BJ (cell line): ENCODE measurements around the gene CACNA2D4. TPM values are rescaled to one million over a fixed set of nuclear protein-coding genes. Genes with fewer than 3 reads are reported as not detected.

ENCODE experiments used
- CTCF ChIA-PET: fragments of 350-600 bp; formaldehyde crosslinking; extraction: SDS; loops from one replicate; lab custom pipeline; 2021; ENCODE audit warnings: antibody characterized with exemption, inconsistent platforms; lab: Yijun Ruan, JAX
- POLR2A ChIA-PET: fragments of 300-600 bp; sonication (Branson Sonifier 250); formaldehyde crosslinking; extraction: SDS; loops from one replicate; lab custom pipeline; 2021; ENCODE audit warnings: antibody characterized with exemption; lab: Charles Lee
- DNase-seq: peaks from one replicate; pipeline ENCODE4 v3.0.0-alpha.2; 2011; ENCODE audit warnings: low read depth
- H3K27me3 ChIP-seq: 2 replicates; pipeline ENCODE4 v1.6.0; 2011; ENCODE audit warnings: low read length; ENCODE audit not compliant: control insufficient read depth, insufficient read depth
- H3K36me3 ChIP-seq: 2 replicates; pipeline ENCODE4 v1.5.1; 2011; ENCODE audit warnings: low read length; ENCODE audit not compliant: control insufficient read depth, insufficient read depth
- H3K4me3 ChIP-seq: 2 replicates; pipeline ENCODE4 v1.5.1; 2011; ENCODE audit warnings: low read depth, mild to moderate bottlenecking, control low read depth, low read length
- CTCF ChIP-seq: IDR thresholded peaks from 2 replicates; pipeline ENCODE4 v1.5.1; 2011; ENCODE audit warnings: low read depth, mild to moderate bottlenecking, control low read depth, inconsistent platforms, low read length, moderate library complexity; ENCODE audit not compliant: insufficient read depth
- polyA plus RNA-seq: library from polyadenylated mRNA; depleted of rRNA; stranded (reverse); fragments of >200 nt; gene quantifications from 2 replicates; pipeline ENCODE4 v1.2.3, GENCODE V29; 2011

Gene CACNA2D4
- polyA plus RNA-seq, 1 experiment: 0.39 TPM

- TF ChIP-seq CTCF: no peak
- H3K4me3 ChIP-seq: no peak overlapping the region
- no peak for DNase-seq
- no peaks in the 10 kb centered on the region for H3K36me3 ChIP-seq
- POLR2A ChIA-PET: no interaction called here
- H3K27me3 ChIP-seq: peaks cover 35% of the 10 kb centered on the region
- CTCF ChIA-PET: no interaction called here
Observed at GRCh38 chr12:1848146-1848545, 70.3 kb downstream of the CACNA2D4 start.

GRCh38 chr12:1847411-1847810 is 71.0 kb downstream of the CACNA2D4 start:
- no peak for TF ChIP-seq CTCF
- H3K4me3 ChIP-seq: no peak overlapping the region
- H3K27me3 ChIP-seq: peaks cover 38% of the 10 kb centered on the region
- H3K36me3 ChIP-seq: no peaks in the 10 kb centered on the region
- no peak for DNase-seq
- ChIA-PET CTCF (no interaction called here), POLR2A (no interaction called here)

GRCh38 chr12:1846421-1847405 is 71.7 kb downstream of the CACNA2D4 start:
- no peak for DNase-seq
- TF ChIP-seq CTCF: no peak
- no peaks in the 10 kb centered on the region for H3K36me3 ChIP-seq
- no peak overlapping the region for H3K4me3 ChIP-seq
- ChIA-PET POLR2A (no interaction called here), CTCF (no interaction called here)
- peaks cover 36% of the 10 kb centered on the region for H3K27me3 ChIP-seq

- no peak overlapping the region for H3K4me3 ChIP-seq
- H3K27me3 ChIP-seq: peaks cover 42% of the 10 kb centered on the region
- H3K36me3 ChIP-seq: no peaks in the 10 kb centered on the region
- DNase-seq: no peak
- CTCF ChIA-PET: no interaction called here
- TF ChIP-seq CTCF: no peak
- POLR2A ChIA-PET: no interaction called here
Observed at GRCh38 chr12:1845886-1846285, 72.6 kb downstream of the CACNA2D4 start.

GRCh38 chr12:1845427-1845826 is 73.0 kb downstream of the CACNA2D4 start:
- peaks cover 46% of the 10 kb centered on the region for H3K27me3 ChIP-seq
- no peaks in the 10 kb centered on the region for H3K36me3 ChIP-seq
- ChIA-PET CTCF (no interaction called here), POLR2A (no interaction called here)
- no peak for TF ChIP-seq CTCF
- H3K4me3 ChIP-seq: no peak overlapping the region
- DNase-seq: no peak
